GM12878 (cell line): ENCODE results near the gene CEP295NL.

ENCODE experiments used
- BRCA1 ChIP-seq: IDR thresholded peaks from 2 replicates; pipeline ENCODE4 v1.6.1; 2011; ENCODE audit warnings: low read depth, low read length, improper control_type of control experiment
- CHD4 ChIP-seq: fragments of 200-600 bp; sonication (generic); IDR thresholded peaks from 2 replicates; pipeline ENCODE4 v1.6.1; 2016; ENCODE audit warnings: mild to moderate bottlenecking
- CTCF ChIP-seq, 3 experiments: IDR thresholded peaks in 2 of 3; conservative IDR thresholded peaks in 1 of 3; 2 replicates each; pipeline ENCODE4 v1.5.1; 2011; ENCODE audit warnings: low read depth in 3 of 3, low read length in 3 of 3, mild to moderate bottlenecking in 3 of 3, control low read depth in 2 of 3, moderate library complexity in 2 of 3, inconsistent platforms in 1 of 3, mixed read lengths in 1 of 3; ENCODE audit not compliant: control insufficient read depth in 2 of 3, insufficient read depth in 1 of 3; ENCODE audit errors: extremely low read depth in 1 of 3
- EP300 ChIP-seq, 2 experiments: fragments of 150-350 bp in 1 of 2; IDR thresholded peaks; 2 replicates each; pipeline ENCODE4 v1.6.1; 2011 to 2012; ENCODE audit warnings: low read depth in 2 of 2, low read length in 2 of 2, borderline replicate concordance in 1 of 2, improper control_type of control experiment in 1 of 2, inconsistent platforms in 1 of 2; ENCODE audit not compliant: control insufficient read depth in 1 of 2
- GABPA ChIP-seq: IDR thresholded peaks from 2 replicates; pipeline ENCODE4 v1.6.1; 2014; ENCODE audit warnings: antibody characterized with exemption, low read depth, mild to moderate bottlenecking, inconsistent platforms
- KLF5 ChIP-seq: fragments of 450-650 bp; IDR thresholded peaks from 2 replicates; pipeline ENCODE4 v1.6.1; 2014; ENCODE audit warnings: mild to moderate bottlenecking; ENCODE audit not compliant: partially characterized antibody
- POLR2A ChIP-seq: IDR thresholded peaks from 2 replicates; pipeline ENCODE4 v1.6.1; 2011; ENCODE audit warnings: low read depth, mild to moderate bottlenecking, low read length
- SMAD5 ChIP-seq: IDR thresholded peaks from 2 replicates; pipeline ENCODE4 v1.6.1; 2016; ENCODE audit warnings: antibody characterized with exemption, low read depth
- ZNF207 ChIP-seq: fragments of 450-650 bp; IDR thresholded peaks from 2 replicates; pipeline ENCODE4 v1.6.1; 2014; ENCODE audit warnings: antibody characterized with exemption, mild to moderate bottlenecking, borderline replicate concordance
- TF ChIP-seq, protein P1 (sequence below): IDR thresholded peaks from 2 replicates; pipeline ENCODE4 v1.6.1; 2012; ENCODE audit warnings: mild to moderate bottlenecking, low read depth, low read length

DNA sequence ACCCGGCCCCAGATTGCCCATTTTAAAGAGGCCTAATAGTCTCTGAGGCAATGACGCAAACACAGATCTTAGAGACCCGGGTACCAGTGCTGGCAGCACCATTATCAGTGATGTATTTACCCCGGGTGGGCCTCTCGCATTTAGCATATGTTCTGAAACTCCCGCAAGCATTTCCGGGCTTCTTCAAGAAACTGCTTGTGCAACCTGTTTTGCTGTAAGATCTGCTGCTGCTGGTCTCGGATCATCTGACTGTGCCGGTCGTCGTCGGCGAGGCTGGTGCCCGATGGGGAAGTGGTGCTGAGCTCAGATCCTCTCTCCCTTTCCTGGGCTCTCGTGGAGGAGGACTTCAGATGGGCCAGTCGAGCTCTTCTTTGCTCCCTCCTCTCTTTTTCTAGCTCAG is 12.5 kb downstream of the CEP295NL start:
- TF ChIP-seq, protein P1, sequence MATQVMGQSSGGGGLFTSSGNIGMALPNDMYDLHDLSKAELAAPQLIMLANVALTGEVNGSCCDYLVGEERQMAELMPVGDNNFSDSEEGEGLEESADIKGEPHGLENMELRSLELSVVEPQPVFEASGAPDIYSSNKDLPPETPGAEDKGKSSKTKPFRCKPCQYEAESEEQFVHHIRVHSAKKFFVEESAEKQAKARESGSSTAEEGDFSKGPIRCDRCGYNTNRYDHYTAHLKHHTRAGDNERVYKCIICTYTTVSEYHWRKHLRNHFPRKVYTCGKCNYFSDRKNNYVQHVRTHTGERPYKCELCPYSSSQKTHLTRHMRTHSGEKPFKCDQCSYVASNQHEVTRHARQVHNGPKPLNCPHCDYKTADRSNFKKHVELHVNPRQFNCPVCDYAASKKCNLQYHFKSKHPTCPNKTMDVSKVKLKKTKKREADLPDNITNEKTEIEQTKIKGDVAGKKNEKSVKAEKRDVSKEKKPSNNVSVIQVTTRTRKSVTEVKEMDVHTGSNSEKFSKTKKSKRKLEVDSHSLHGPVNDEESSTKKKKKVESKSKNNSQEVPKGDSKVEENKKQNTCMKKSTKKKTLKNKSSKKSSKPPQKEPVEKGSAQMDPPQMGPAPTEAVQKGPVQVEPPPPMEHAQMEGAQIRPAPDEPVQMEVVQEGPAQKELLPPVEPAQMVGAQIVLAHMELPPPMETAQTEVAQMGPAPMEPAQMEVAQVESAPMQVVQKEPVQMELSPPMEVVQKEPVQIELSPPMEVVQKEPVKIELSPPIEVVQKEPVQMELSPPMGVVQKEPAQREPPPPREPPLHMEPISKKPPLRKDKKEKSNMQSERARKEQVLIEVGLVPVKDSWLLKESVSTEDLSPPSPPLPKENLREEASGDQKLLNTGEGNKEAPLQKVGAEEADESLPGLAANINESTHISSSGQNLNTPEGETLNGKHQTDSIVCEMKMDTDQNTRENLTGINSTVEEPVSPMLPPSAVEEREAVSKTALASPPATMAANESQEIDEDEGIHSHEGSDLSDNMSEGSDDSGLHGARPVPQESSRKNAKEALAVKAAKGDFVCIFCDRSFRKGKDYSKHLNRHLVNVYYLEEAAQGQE: no peak
- TF ChIP-seq GABPA: no peak
- TF ChIP-seq CTCF (IDR thresholded peaks at IDR 0.05 in 2 of 3, conservative IDR thresholded peaks at IDR 0.05 in 1 of 3; ENCODE audit: control insufficient read depth in 2 of 3, extremely low read depth in 1 of 3, insufficient read depth in 1 of 3, low read depth in 3 of 3, low read length in 3 of 3): no peak
- TF ChIP-seq BRCA1: no peak
- TF ChIP-seq POLR2A: no peak
- TF ChIP-seq ZNF207: no peak
- no peak for TF ChIP-seq CHD4
- TF ChIP-seq SMAD5: no peak
- no peak for TF ChIP-seq EP300 (IDR thresholded peaks at IDR 0.05; ENCODE audit: borderline replicate concordance in 1 of 2, control insufficient read depth in 1 of 2, low read depth in 2 of 2, low read length in 2 of 2)
- TF ChIP-seq KLF5: no peak
